HepG2 (cell line): ENCODE data around the gene INHBC. TPM values are rescaled to one million over a fixed set of nuclear protein-coding genes. Genes with fewer than 3 reads are reported as not detected.

Source experiments
- CEBPB ChIP-seq: IDR thresholded peaks from 2 replicates; pipeline ENCODE4 v1.6.1; 2011; ENCODE audit warnings: low read depth, low read length, improper control_type of control experiment, borderline replicate concordance
- FOXA1 ChIP-seq, 2 experiments: fragments of 450-650 bp in 1 of 2; sonication (generic) in 1 of 2; formaldehyde crosslinking in 1 of 2; IDR thresholded peaks; 2 replicates each; pipeline versions ENCODE4 v1.4.0 to v1.6.1; 2016 to 2020; ENCODE audit warnings: missing genetic modification reagents in 1 of 2
- HIVEP1 ChIP-seq: sonication (generic); formaldehyde crosslinking; IDR thresholded peaks from 2 replicates; pipeline ENCODE4 v1.4.0; 2020; ENCODE audit warnings: mild to moderate bottlenecking, missing genetic modification reagents
- KDM4B ChIP-seq: sonication (generic); formaldehyde crosslinking; IDR thresholded peaks from 2 replicates; pipeline ENCODE4 v1.4.0; 2020; ENCODE audit warnings: missing genetic modification reagents
- NFIB ChIP-seq: sonication (generic); formaldehyde crosslinking; IDR thresholded peaks from 2 replicates; pipeline ENCODE4 v1.9.0; 2021; ENCODE audit warnings: missing genetic modification reagents, mild to moderate bottlenecking, borderline replicate concordance
- PPARG ChIP-seq: conservative IDR thresholded peaks from 2 replicates; pipeline ENCODE4 v1.6.1; 2016; ENCODE audit warnings: missing biosample characterization, missing genetic modification reagents
- SMARCE1 ChIP-seq: fragments of 450-650 bp; IDR thresholded peaks from 2 replicates; pipeline ENCODE4 v1.6.1; 2017; ENCODE audit warnings: borderline replicate concordance
- TBX2 ChIP-seq: sonication (generic); formaldehyde crosslinking; IDR thresholded peaks from 2 replicates; pipeline ENCODE4 v1.5.0; 2020; ENCODE audit warnings: missing genetic modification reagents, mild to moderate bottlenecking, borderline replicate concordance
- TCF7 ChIP-seq: sonication (generic); IDR thresholded peaks from 2 replicates; pipeline ENCODE4 v1.6.1; 2016; ENCODE audit warnings: antibody characterized with exemption, low read depth
- YEATS2 ChIP-seq: sonication (generic); formaldehyde crosslinking; IDR thresholded peaks from 2 replicates; pipeline ENCODE4 v1.4.0; 2020; ENCODE audit warnings: missing genetic modification reagents, borderline replicate concordance
- ZEB1 ChIP-seq: IDR thresholded peaks from 2 replicates; pipeline ENCODE4 v1.6.1; 2012; ENCODE audit warnings: mild to moderate bottlenecking, low read depth, inconsistent platforms; ENCODE audit not compliant: insufficient replicate concordance
- ZFP1 ChIP-seq: IDR thresholded peaks from 2 replicates; pipeline ENCODE4 v1.6.1; 2016
- ZIK1 ChIP-seq: sonication (generic); formaldehyde crosslinking; IDR thresholded peaks from 2 replicates; pipeline ENCODE4 v1.5.0; 2020; ENCODE audit warnings: mild to moderate bottlenecking, low read depth, missing genetic modification reagents, borderline replicate concordance
- ZNF367 ChIP-seq: sonication (generic); formaldehyde crosslinking; IDR thresholded peaks from 2 replicates; pipeline ENCODE4 v1.4.0; 2020; ENCODE audit warnings: missing genetic modification reagents, borderline replicate concordance
- ZNF446 ChIP-seq: sonication (generic); formaldehyde crosslinking; IDR thresholded peaks from 2 replicates; pipeline ENCODE4 v1.5.0; 2020; ENCODE audit warnings: mild to moderate bottlenecking, missing genetic modification reagents
- ZNF75D ChIP-seq: sonication (generic); formaldehyde crosslinking; IDR thresholded peaks from 2 replicates; pipeline ENCODE4 v1.8.1; 2023; ENCODE audit warnings: missing genetic modification reagents, mild to moderate bottlenecking, borderline replicate concordance
- polyA plus RNA-seq, 8 experiments: library from polyadenylated mRNA; depleted of rRNA in 3 of 8; stranded (reverse) in 7 of 8; unstranded in 1 of 8; fragments of >200 nt; fragmentation: Illumina TruSeq in 4 of 8; extraction: Trizol in 4 of 8; gene quantifications; 2 replicates each; pipeline versions ENCODE4 v1.2.1 to v1.2.3, GENCODE V29; 2011 to 2016; ENCODE audit warnings: low read depth in 4 of 8, missing spikeins in 1 of 8, mixed read lengths in 1 of 8; ENCODE audit not compliant: insufficient read depth in 1 of 8
- total RNA-seq, 5 experiments: library from RNA; depleted of rRNA; stranded (reverse); fragments of >200 nt; fragmentation: Illumina TruSeq; extraction: Trizol; gene quantifications; 2 replicates each; pipeline ENCODE4 v1.2.3, GENCODE V29; 2016; ENCODE audit warnings: low read depth in 1 of 5
- TF ChIP-seq, protein P1 (sequence below): sonication (generic); formaldehyde crosslinking; IDR thresholded peaks from 2 replicates; pipeline ENCODE4 v1.9.0; 2021; ENCODE audit warnings: mild to moderate bottlenecking, missing genetic modification reagents
- TF ChIP-seq, protein P2 (sequence below): sonication (generic); formaldehyde crosslinking; IDR thresholded peaks from 2 replicates; pipeline ENCODE4 v1.4.0; 2020; ENCODE audit warnings: missing genetic modification reagents
- TF ChIP-seq, protein P3 (sequence below): sonication (generic); formaldehyde crosslinking; IDR thresholded peaks from 2 replicates; pipeline ENCODE4 v1.4.0; 2020; ENCODE audit warnings: missing genetic modification reagents, mild to moderate bottlenecking, borderline replicate concordance

Gene INHBC
- total and polyA plus RNA-seq, 2 of the 13 experiments (the other 11 are each of a cell fraction or from before 2014, with no cell fraction given): 1.8 to 13.8 TPM

DNA sequence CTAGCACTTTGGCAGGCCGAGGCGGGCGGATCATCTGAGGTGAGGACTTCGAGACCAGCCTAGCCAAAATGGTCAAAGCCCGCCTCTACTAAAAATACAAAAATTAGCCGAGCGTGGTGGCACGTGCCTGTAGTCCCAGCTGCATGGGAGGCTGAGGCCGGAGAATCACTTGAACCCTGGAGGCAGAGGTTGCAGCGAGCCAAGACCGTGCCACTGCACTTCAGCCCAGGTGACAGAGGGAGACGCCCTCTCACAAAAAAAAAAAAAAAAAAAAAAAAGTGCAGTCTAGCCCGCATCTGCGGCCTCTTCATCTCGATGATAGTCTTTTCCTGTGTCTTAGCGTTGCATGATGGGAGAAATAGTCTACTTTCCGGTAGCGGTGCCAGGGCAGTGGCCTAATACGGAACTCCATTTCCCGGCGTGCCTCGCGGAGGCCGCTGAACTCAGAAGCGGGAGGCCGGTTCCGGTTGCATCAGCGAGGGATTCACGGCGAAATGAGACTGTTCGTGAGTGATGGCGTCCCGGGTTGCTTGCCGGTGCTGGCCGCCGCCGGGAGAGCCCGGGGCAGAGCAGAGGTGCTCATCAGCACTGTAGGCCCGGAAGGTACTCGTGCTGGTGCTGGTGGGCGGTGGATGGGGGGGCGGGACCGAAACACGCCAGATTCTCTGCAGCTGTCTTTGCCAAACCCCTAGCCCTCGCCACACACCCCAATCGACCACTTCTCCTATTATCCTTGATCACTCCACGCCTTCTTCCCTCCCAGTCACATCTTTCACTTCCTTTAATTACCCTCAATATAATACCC is 53.2 kb downstream of the INHBC start, which contains the start of gene MARS1 (continued):
- TF ChIP-seq, protein P1, sequence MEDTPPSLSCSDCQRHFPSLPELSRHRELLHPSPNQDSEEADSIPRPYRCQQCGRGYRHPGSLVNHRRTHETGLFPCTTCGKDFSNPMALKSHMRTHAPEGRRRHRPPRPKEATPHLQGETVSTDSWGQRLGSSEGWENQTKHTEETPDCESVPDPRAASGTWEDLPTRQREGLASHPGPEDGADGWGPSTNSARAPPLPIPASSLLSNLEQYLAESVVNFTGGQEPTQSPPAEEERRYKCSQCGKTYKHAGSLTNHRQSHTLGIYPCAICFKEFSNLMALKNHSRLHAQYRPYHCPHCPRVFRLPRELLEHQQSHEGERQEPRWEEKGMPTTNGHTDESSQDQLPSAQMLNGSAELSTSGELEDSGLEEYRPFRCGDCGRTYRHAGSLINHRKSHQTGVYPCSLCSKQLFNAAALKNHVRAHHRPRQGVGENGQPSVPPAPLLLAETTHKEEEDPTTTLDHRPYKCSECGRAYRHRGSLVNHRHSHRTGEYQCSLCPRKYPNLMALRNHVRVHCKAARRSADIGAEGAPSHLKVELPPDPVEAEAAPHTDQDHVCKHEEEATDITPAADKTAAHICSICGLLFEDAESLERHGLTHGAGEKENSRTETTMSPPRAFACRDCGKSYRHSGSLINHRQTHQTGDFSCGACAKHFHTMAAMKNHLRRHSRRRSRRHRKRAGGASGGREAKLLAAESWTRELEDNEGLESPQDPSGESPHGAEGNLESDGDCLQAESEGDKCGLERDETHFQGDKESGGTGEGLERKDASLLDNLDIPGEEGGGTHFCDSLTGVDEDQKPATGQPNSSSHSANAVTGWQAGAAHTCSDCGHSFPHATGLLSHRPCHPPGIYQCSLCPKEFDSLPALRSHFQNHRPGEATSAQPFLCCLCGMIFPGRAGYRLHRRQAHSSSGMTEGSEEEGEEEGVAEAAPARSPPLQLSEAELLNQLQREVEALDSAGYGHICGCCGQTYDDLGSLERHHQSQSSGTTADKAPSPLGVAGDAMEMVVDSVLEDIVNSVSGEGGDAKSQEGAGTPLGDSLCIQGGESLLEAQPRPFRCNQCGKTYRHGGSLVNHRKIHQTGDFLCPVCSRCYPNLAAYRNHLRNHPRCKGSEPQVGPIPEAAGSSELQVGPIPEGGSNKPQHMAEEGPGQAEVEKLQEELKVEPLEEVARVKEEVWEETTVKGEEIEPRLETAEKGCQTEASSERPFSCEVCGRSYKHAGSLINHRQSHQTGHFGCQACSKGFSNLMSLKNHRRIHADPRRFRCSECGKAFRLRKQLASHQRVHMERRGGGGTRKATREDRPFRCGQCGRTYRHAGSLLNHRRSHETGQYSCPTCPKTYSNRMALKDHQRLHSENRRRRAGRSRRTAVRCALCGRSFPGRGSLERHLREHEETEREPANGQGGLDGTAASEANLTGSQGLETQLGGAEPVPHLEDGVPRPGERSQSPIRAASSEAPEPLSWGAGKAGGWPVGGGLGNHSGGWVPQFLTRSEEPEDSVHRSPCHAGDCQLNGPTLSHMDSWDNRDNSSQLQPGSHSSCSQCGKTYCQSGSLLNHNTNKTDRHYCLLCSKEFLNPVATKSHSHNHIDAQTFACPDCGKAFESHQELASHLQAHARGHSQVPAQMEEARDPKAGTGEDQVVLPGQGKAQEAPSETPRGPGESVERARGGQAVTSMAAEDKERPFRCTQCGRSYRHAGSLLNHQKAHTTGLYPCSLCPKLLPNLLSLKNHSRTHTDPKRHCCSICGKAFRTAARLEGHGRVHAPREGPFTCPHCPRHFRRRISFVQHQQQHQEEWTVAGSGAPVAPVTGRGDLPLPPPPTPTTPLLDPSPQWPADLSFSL (CRISPR knock-in tag): no peak
- TF ChIP-seq ZIK1: no peak
- TF ChIP-seq YEATS2 (CRISPR knock-in tag): peak; percentile 92; the same call in 1 of the 2 replicates
- no peak for TF ChIP-seq ZFP1 (CRISPR knock-in tag)
- TF ChIP-seq FOXA1 (IDR thresholded peaks at IDR 0.05): no peak
- no peak for TF ChIP-seq FOXA1 (CRISPR knock-in tag; IDR thresholded peaks at IDR 0.05)
- TF ChIP-seq, protein P2, sequence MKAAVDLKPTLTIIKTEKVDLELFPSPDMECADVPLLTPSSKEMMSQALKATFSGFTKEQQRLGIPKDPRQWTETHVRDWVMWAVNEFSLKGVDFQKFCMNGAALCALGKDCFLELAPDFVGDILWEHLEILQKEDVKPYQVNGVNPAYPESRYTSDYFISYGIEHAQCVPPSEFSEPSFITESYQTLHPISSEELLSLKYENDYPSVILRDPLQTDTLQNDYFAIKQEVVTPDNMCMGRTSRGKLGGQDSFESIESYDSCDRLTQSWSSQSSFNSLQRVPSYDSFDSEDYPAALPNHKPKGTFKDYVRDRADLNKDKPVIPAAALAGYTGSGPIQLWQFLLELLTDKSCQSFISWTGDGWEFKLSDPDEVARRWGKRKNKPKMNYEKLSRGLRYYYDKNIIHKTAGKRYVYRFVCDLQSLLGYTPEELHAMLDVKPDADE (CRISPR knock-in tag): no peak
- TF ChIP-seq HIVEP1 (CRISPR knock-in tag): peak; percentile 70
- 0 out of 2 replicates have a peak, but pooled peaks have one; percentile 50 for TF ChIP-seq ZNF446 (CRISPR knock-in tag)
- peak; percentile 44 for TF ChIP-seq ZEB1
- no peak for TF ChIP-seq ZNF75D (CRISPR knock-in tag)
- no peak for TF ChIP-seq SMARCE1
- TF ChIP-seq, protein P3, sequence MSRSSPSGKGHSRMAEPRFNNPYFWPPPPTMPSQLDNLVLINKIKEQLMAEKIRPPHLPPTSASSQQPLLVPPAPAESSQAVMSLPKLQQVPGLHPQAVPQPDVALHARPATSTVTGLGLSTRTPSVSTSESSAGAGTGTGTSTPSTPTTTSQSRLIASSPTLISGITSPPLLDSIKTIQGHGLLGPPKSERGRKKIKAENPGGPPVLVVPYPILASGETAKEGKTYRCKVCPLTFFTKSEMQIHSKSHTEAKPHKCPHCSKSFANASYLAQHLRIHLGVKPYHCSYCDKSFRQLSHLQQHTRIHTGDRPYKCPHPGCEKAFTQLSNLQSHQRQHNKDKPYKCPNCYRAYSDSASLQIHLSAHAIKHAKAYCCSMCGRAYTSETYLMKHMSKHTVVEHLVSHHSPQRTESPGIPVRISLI (CRISPR knock-in tag): peak; percentile 100
- peak; percentile 67 for TF ChIP-seq TBX2
- no peak for TF ChIP-seq ZNF367 (CRISPR knock-in tag)
- peak; percentile 92 for TF ChIP-seq CEBPB
- TF ChIP-seq TCF7: no peak
- TF ChIP-seq KDM4B (CRISPR knock-in tag): no peak
- TF ChIP-seq PPARG: peak; percentile 34; the same call in 1 of the 2 replicates
- no peak for TF ChIP-seq NFIB (CRISPR knock-in tag)
